Heart left ventricle (tissue), 13 donors: ENCODE measurements around the gene GNMT.

Experiments used
- CTCF ChIP-seq, 12 donors: fragments of 200-600 bp; sonication (generic) in 4 of 12; IDR thresholded peaks; one replicate each; pipeline versions ENCODE4 v1.5.0 to v1.8.0; 2018 to 2022; ENCODE audit warnings: antibody characterized with exemption in 12 of 12, mild to moderate bottlenecking in 5 of 12
- POLR2A ChIP-seq, 2 donors: fragments of 450-650 bp; IDR thresholded peaks; one replicate each; pipeline ENCODE4 v1.6.1; 2017; ENCODE audit warnings: antibody characterized with exemption in 2 of 2, mild to moderate bottlenecking in 2 of 2, moderate library complexity in 2 of 2
- donor health status: ischemic (EF 13 %, LVEDD 7.1; RV severe dilation, severe dysfunction).
- donor health status: DM: no; HTN: yes; CAD: no.
- donor health status: DM: no; HTN: no; CAD: no.
- donor health status: ischemic (EF 25% LVEDD 6.9; RV normal size, moderate dysfunction).
- donor health status: ischemic (EF 25% LVEDD 5.7; RV mildly dilated, moderate dysfunction).
- donor health status: ischemic (EF 35%, LVEDD 5.7; RV mildly dilated, moderate dysfunction).
- donor health status: nonischemic (EF 11% LVEDD 7.7; RV severe dilation, severe dysfunction).
- donor health status: DM: yes; HTN: yes; CAD: no.
- donor health status: PGD.
- donor health status: ischemic (EF 29% LVEDD 5.4; RV normal size, mild dysfunction).
- donor health status: nonischemic (EF 23%, LVEDD 6.1; RV moderate dilation, normal function).

DNA sequence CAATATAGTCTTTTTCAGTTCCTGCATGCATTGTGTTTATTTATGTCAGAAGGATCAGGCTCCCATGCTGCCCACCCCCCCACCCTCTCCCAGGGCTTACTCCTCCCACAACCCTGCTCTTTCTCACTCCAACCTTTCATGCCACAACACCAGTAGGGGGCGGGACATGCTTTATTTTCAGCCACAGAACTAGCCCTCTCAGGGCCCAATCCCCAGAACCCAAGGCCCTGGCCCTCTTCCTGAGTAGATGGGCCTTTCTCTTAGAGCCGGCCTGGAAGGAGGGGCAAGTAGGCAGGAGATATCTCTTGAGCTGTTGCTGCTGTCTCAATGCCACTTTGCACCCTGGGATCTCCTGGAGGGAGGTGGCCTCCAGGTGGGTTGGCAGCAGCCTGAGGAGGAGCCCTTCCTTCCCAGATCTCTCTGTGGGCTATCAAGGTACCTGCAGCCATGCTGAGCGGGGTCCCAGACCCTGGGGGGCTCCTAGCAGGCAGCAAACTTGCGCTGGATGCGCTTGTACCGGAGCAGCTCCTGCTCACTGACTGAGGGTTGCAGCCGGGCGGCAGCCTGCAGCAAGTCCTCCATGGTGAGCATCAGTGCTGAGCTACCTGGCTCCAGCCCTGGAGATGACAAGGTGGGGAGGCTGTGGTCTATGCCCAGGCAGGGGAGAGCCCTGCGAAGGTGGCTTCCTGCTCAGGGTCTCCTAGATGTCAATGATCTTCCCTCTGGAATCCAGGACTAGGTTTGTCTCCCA is 3.5 kb downstream of the GNMT start:
- TF ChIP-seq POLR2A (IDR thresholded peaks at IDR 0.05) (no peak), CTCF (IDR thresholded peaks at IDR 0.05) (peak in 2 of 12 donors; percentile 8 to 10)
